Gastrocnemius medialis (tissue), 4 donors: Measurements from ENCODE around the gene APOE. TPM values are rescaled to one million over a fixed set of nuclear protein-coding genes. Genes with fewer than 3 reads are reported as not detected.

ENCODE experiments used
- ATAC-seq, 2 donors: fragments of 150-250 bp; one replicate each; pipeline ENCODE4 v1.9.1; 2016
- DNase-seq, 2 donors: peaks; one replicate each; pipeline ENCODE4 v3.0.0-alpha.2; 2019
- H3K27ac ChIP-seq, 4 donors: fragments of 200-600 bp; sonication (generic); 1 replicate in 1 of 4; 2 replicates in 3 of 4; pipeline ENCODE4 v1.5.1; 2016 to 2018; ENCODE audit warnings: mild to moderate bottlenecking in 2 of 4, moderate library complexity in 1 of 4
- H3K27me3 ChIP-seq, 3 donors: fragments of 200-600 bp; sonication (generic) in 2 of 3; 1 replicate in 1 of 3; 2 replicates in 2 of 3; pipeline versions ENCODE4 v1.5.1 to v1.6.0; 2016 to 2019; ENCODE audit warnings: mild to moderate bottlenecking in 1 of 3, moderate library complexity in 1 of 3
- H3K36me3 ChIP-seq, 2 donors: fragments of 200-600 bp; sonication (generic) in 1 of 2; one replicate each; pipeline ENCODE4 v1.5.1; 2017 to 2018
- H3K4me1 ChIP-seq, 2 donors: fragments of 200-600 bp; sonication (generic) in 1 of 2; one replicate each; pipeline ENCODE4 v1.5.1; 2016 to 2017; ENCODE audit warnings: mild to moderate bottlenecking in 2 of 2
- H3K4me3 ChIP-seq, 4 donors: fragments of 200-600 bp; sonication (generic) in 3 of 4; 1 replicate in 1 of 4; 2 replicates in 3 of 4; pipeline ENCODE4 v1.5.1; 2016 to 2019; ENCODE audit warnings: mild to moderate bottlenecking in 2 of 4
- H3K9me3 ChIP-seq, 3 donors: fragments of 200-600 bp; sonication (generic) in 2 of 3; 1 replicate in 1 of 3; 2 replicates in 2 of 3; pipeline ENCODE4 v1.5.1; 2016 to 2019
- CTCF ChIP-seq, 5 experiments: fragments of 450-650 bp in 3 of 5; fragments of 200-600 bp in 2 of 5; sonication (generic) in 2 of 5; IDR thresholded peaks in 4 of 5; conservative IDR thresholded peaks in 1 of 5; 1 replicate in 4 of 5; 2 replicates in 1 of 5; pipeline ENCODE4 v1.5.1; 2016 to 2019; ENCODE audit warnings: antibody characterized with exemption in 5 of 5, mild to moderate bottlenecking in 3 of 5, moderate library complexity in 3 of 5
- POLR2A ChIP-seq, 2 donors: fragments of 450-650 bp; IDR thresholded peaks; one replicate each; pipeline ENCODE4 v1.6.1; 2017; ENCODE audit warnings: antibody characterized with exemption in 2 of 2, mild to moderate bottlenecking in 2 of 2, moderate library complexity in 2 of 2
- in situ Hi-C, 4 donors: fragments of 200-750 bp; cut with MboI; loops; one replicate each; pipeline versions ENCODE4 v1.15.0 to v1.8.0; 2017; ENCODE audit warnings: low sequenced_read_pairs in 4 of 4
- intact Hi-C: fragments of 100-400 bp; cut with DNase I; formaldehyde crosslinking; loops from one replicate; pipeline ENCODE4 v1.15.1; 2023; ENCODE audit warnings: low total_unique reads
- total RNA-seq, 4 donors: library from RNA; depleted of rRNA; stranded (reverse); fragments of >200 nt; gene quantifications; one replicate each; pipeline versions ENCODE4 v1.1.0 to v1.2.3, GENCODE V29; 2016

The APOE gene
- total RNA-seq, 4 donors from 2014 or later = 18.9 to 36.5 (median 29.1) TPM

GRCh38 chr19:44927746-44928145 lies 22.1 kb downstream of the APOE start:
- peaks cover 0 to 14% of the 10 kb centered on the region in 2 donors for H3K4me1 ChIP-seq
- no peak for DNase-seq
- H3K9me3 ChIP-seq = no peaks in the 10 kb centered on the region
- H3K27me3 ChIP-seq = no peaks in the 10 kb centered on the region
- intact Hi-C loops = no loop called here
- H3K36me3 ChIP-seq = no peaks in the 10 kb centered on the region
- in situ Hi-C loops = no loop called here
- H3K27ac ChIP-seq = no peak overlapping the region
- ATAC-seq = no peak
- TF ChIP-seq CTCF (IDR thresholded peaks at IDR 0.05 in 4 of 5, conservative IDR thresholded peaks at IDR 0.05 in 1 of 5) (no peak), POLR2A (IDR thresholded peaks at IDR 0.05) (no peak)
- H3K4me3 ChIP-seq = no peak overlapping the region

- DNase-seq = no peak
- in situ Hi-C loops = no loop called here
- intact Hi-C loops = no loop called here
- Histone ChIP-seq H3K9me3 (no peaks in the 10 kb centered on the region), H3K36me3 (no peaks in the 10 kb centered on the region), H3K27ac (no peak overlapping the region), H3K4me3 (no peak overlapping the region), H3K27me3 (no peaks in the 10 kb centered on the region), H3K4me1 (peaks cover 0 to 11% of the 10 kb centered on the region in 2 donors)
- ATAC-seq = no peak
- TF ChIP-seq POLR2A (IDR thresholded peaks at IDR 0.05) (no peak), CTCF (IDR thresholded peaks at IDR 0.05 in 4 of 5, conservative IDR thresholded peaks at IDR 0.05 in 1 of 5) (no peak)
Observed at GRCh38 chr19:44930088-44930487, 24.5 kb downstream of the APOE start.

- Histone ChIP-seq H3K36me3 (no peaks in the 10 kb centered on the region), H3K4me1 (peaks cover 0 to 10% of the 10 kb centered on the region in 2 donors), H3K27ac (no peak overlapping the region), H3K9me3 (no peaks in the 10 kb centered on the region), H3K4me3 (no peak overlapping the region), H3K27me3 (no peaks in the 10 kb centered on the region)
- no peak for ATAC-seq
- intact Hi-C loops (no loop called here), in situ Hi-C loops (no loop called here)
- TF ChIP-seq CTCF (IDR thresholded peaks at IDR 0.05 in 4 of 5, conservative IDR thresholded peaks at IDR 0.05 in 1 of 5) = no peak
- no peak for DNase-seq
Observed at GRCh38 chr19:44931541-44931940, 25.9 kb downstream of the APOE start.

- H3K9me3 ChIP-seq = no peaks in the 10 kb centered on the region
- ATAC-seq (no peak), DNase-seq (no peak)
- H3K36me3 ChIP-seq = no peaks in the 10 kb centered on the region
- no peak overlapping the region for H3K27ac ChIP-seq
- no peak for TF ChIP-seq CTCF (IDR thresholded peaks at IDR 0.05 in 4 of 5, conservative IDR thresholded peaks at IDR 0.05 in 1 of 5)
- no peak for TF ChIP-seq POLR2A (IDR thresholded peaks at IDR 0.05)
- H3K4me1 ChIP-seq = no peaks in the 10 kb centered on the region
- intact Hi-C loops (no loop called here), in situ Hi-C loops (no loop called here)
- no peak overlapping the region for H3K4me3 ChIP-seq
- no peaks in the 10 kb centered on the region for H3K27me3 ChIP-seq
Observed at GRCh38 chr19:44939668-44940067, 34.1 kb downstream of the APOE start.

- Histone ChIP-seq H3K27me3 (no peaks in the 10 kb centered on the region), H3K27ac (no peak within 1 kb of the TSS), H3K9me3 (no peaks in the 10 kb centered on the region), H3K4me1 (no peaks in the 10 kb centered on the region), H3K36me3 (no peaks in the 10 kb centered on the region), H3K4me3 (no peak within 1 kb of the TSS)
- in situ Hi-C loops = no loop called here
- DNase-seq = no peak
- intact Hi-C loops = no loop called here
- no peak for ATAC-seq
- TF ChIP-seq CTCF (IDR thresholded peaks at IDR 0.05 in 4 of 5, conservative IDR thresholded peaks at IDR 0.05 in 1 of 5) (no peak), POLR2A (IDR thresholded peaks at IDR 0.05) (no peak)
Observed at GRCh38 chr19:44942067-44942571, 36.5 kb downstream of the APOE start, which contains the start of gene APOC4. APOC4 (plus strand) TSS chr19:44942237; CDS start chr19:44942278, 41 bp downstream.
